ENCODE results near the gene IZUMO1. TPM values are rescaled to one million over a fixed set of nuclear protein-coding genes. Genes with fewer than 3 reads are reported as not detected.

The IZUMO1 gene
- total and polyA plus RNA-seq, 9 of the 15 experiments (the other 6 are each of a cell fraction or from before 2014, with no cell fraction given): 0.14 to 2.1 (median 0.73) TPM

DNA sequence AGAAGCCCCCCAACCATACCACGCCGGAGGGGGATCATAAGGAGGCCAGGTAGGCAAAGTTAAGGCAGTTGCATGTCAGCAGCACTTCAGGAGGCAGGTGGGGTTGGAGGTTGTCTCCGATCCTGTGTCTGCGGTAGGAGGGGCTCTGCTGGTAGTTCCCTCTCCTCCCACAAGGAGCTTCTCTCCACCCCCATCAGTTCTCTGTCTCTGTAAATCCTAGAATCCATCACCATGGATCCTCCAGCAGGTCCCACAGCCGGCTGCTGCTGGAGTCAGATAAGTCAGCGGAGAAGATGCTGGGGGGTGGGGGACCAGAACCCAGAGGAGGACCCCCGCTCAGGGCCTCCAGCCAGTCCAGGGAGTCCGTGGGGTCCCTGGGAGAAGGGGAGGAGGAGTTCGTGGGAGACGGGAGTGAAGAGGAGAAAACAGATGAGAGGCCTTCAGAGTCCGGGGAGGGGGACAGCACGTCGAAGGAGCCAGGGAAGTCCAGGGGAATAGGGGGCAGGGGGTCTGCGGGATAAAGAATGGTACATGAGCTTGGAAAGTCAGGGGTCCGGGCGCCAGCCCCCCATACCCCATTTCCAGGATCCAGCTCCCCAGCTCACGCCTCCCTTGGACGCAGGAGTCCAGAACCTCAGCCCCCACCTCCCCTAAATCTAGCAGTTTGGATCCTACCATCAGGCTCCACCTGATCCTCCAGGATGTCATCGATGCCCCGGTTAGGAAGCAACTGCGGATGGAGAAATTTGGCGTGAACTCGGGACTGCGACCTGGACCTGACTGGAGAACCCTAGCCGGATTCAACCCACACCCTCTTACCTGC is 33.5 kb downstream of the IZUMO1 start (continued):
- TF ChIP-seq PRDM10 (IDR thresholded peaks at IDR 0.05; ENCODE audit: partially characterized antibody) (peak; percentile 92), BCL6 (CRISPR knock-in tag; IDR thresholded peaks at IDR 0.05) (no peak), CTBP1 (IDR thresholded peaks at IDR 0.05; ENCODE audit: borderline replicate concordance) (0 out of 2 replicates have a peak, but pooled peaks have one; percentile 15), NR2C2 (CRISPR knock-in tag; IDR thresholded peaks at IDR 0.05) (peak; percentile 9; the same call in 1 of the 2 replicates), NR2C2 (tag; IDR thresholded peaks at IDR 0.05) (no peak), ZNF75A (CRISPR knock-in tag; IDR thresholded peaks at IDR 0.05) (no peak), TRIM24 (IDR thresholded peaks at IDR 0.05) (no peak)
